ENCODE measurements around the gene RECK. TPM values are rescaled to one million over a fixed set of nuclear protein-coding genes. Genes with fewer than 3 reads are reported as not detected.

RECK gene
- total RNA-seq, 2 experiments from 2014 or later: 9.3 to 9.8 TPM

GRCh38 chr9:36037549-36038122 is 923 bp downstream of the RECK start:
- Histone ChIP-seq H3K36me3 (ENCODE audit: insufficient read depth, low read length) (no peaks in the 10 kb centered on the region), H3K27me3 (ENCODE audit: control insufficient read depth in 1 of 2, insufficient read depth in 2 of 2, low read length in 2 of 2) (no peaks in the 10 kb centered on the region), H3K27ac (ENCODE audit: low read depth in 1 of 2, low read length in 2 of 2) (no peak overlapping the region), H3K9me3 (ENCODE audit: control insufficient read depth in 1 of 2, insufficient read depth in 1 of 2, low read length in 2 of 2) (no peaks in the 10 kb centered on the region), H3K4me1 (ENCODE audit: insufficient read depth, low read length) (peaks cover 24% of the 10 kb centered on the region), H3K4me3 (ENCODE audit: low read length) (peak overlapping the region; percentile 85)
- CTCF ChIA-PET: interaction anchor here (1.7 to 2.9 kb wide), 3 partner anchors 14 to 29 kb away, joined by 7 to 9 read pairs (median 8); no protein-coding TSS in a partner anchor
- no peak for TF ChIP-seq CTCF (IDR thresholded peaks at IDR 0.05)
- Mint-ChIP-seq H3K36me3 (ENCODE audit: low read depth) (no peaks in the 10 kb centered on the region), H3K27me3 (no peaks in the 10 kb centered on the region), H3K4me1 (ENCODE audit: low read depth) (peaks cover 52% of the 10 kb centered on the region), H3K9me3 (no peaks in the 10 kb centered on the region), H3K27ac (peak overlapping the region; percentile 43), H3K4me3 (peak overlapping the region; percentile 94)
- DNase-seq: peak in 3 of 14 experiments; percentile 5 to 39 (median 28)
- ATAC-seq (ENCODE audit: poor library complexity): peak; percentile 12
- POLR2A ChIA-PET: interaction anchor here (1.0 to 1.2 kb wide), 2 partner anchors 24 to 97 kb away, joined by 3 read pairs; no protein-coding TSS in a partner anchor
- intact Hi-C loops (cut with DNase I, micrococcal nuclease): loop anchor here in 1 of 2 experiments (5.0 kb wide), 2 partner anchors 50 to 730 kb away; no protein-coding TSS in a partner anchor

GRCh38 chr9:36039121-36039520 is 2.4 kb downstream of the RECK start:
- ChIA-PET CTCF (interaction anchor here (1.7 kb wide), 1 partner anchor 16 kb away, joined by 8 read pairs; no protein-coding TSS in a partner anchor), POLR2A (no interaction called here)
- no peak overlapping the region for H3K27ac ChIP-seq (ENCODE audit: low read depth in 1 of 2, low read length in 2 of 2)
- Mint-ChIP-seq H3K36me3 (ENCODE audit: low read depth) (no peaks in the 10 kb centered on the region), H3K27me3 (no peaks in the 10 kb centered on the region), H3K4me3 (peak overlapping the region; percentile 43), H3K27ac (peak overlapping the region; percentile 7), H3K9me3 (no peaks in the 10 kb centered on the region), H3K4me1 (ENCODE audit: low read depth) (peaks cover 60% of the 10 kb centered on the region)
- no peak for TF ChIP-seq CTCF (IDR thresholded peaks at IDR 0.05)
- H3K4me3 ChIP-seq (ENCODE audit: low read length): no peak overlapping the region
- no peaks in the 10 kb centered on the region for H3K9me3 ChIP-seq (ENCODE audit: control insufficient read depth in 1 of 2, insufficient read depth in 1 of 2, low read length in 2 of 2)
- H3K4me1 ChIP-seq (ENCODE audit: insufficient read depth, low read length): peaks cover 24% of the 10 kb centered on the region
- ATAC-seq (ENCODE audit: poor library complexity): no peak
- intact Hi-C loops (cut with DNase I, micrococcal nuclease): loop anchor here in 1 of 2 experiments (5.0 kb wide), 2 partner anchors 48 to 728 kb away; no protein-coding TSS in a partner anchor
- no peaks in the 10 kb centered on the region for H3K36me3 ChIP-seq (ENCODE audit: insufficient read depth, low read length)
- H3K27me3 ChIP-seq (ENCODE audit: control insufficient read depth in 1 of 2, insufficient read depth in 2 of 2, low read length in 2 of 2): no peaks in the 10 kb centered on the region
- DNase-seq: no peak

- CTCF ChIA-PET: no interaction called here
- Mint-ChIP-seq H3K4me3 (peak overlapping the region; percentile 35), H3K36me3 (ENCODE audit: low read depth) (no peaks in the 10 kb centered on the region), H3K4me1 (ENCODE audit: low read depth) (peaks cover 66% of the 10 kb centered on the region), H3K27me3 (no peaks in the 10 kb centered on the region), H3K27ac (peak overlapping the region; percentile 7), H3K9me3 (no peaks in the 10 kb centered on the region)
- Histone ChIP-seq H3K36me3 (ENCODE audit: insufficient read depth, low read length) (no peaks in the 10 kb centered on the region), H3K4me3 (ENCODE audit: low read length) (no peak overlapping the region), H3K4me1 (ENCODE audit: insufficient read depth, low read length) (peaks cover 24% of the 10 kb centered on the region), H3K9me3 (ENCODE audit: control insufficient read depth in 1 of 2, insufficient read depth in 1 of 2, low read length in 2 of 2) (no peaks in the 10 kb centered on the region), H3K27me3 (ENCODE audit: control insufficient read depth in 1 of 2, insufficient read depth in 2 of 2, low read length in 2 of 2) (no peaks in the 10 kb centered on the region), H3K27ac (ENCODE audit: low read depth in 1 of 2, low read length in 2 of 2) (no peak overlapping the region)
- DNase-seq: no peak
- no peak for TF ChIP-seq CTCF (IDR thresholded peaks at IDR 0.05)
- POLR2A ChIA-PET: no interaction called here
- no peak for ATAC-seq (ENCODE audit: poor library complexity)
- intact Hi-C loops (cut with DNase I, micrococcal nuclease): loop anchor here in 1 of 2 experiments (5.0 kb wide), 2 partner anchors 48 to 728 kb away; no protein-coding TSS in a partner anchor
These were observed 3.0 kb downstream of the RECK start for GRCh38 chr9:36039696-36040095.
